Activated CD8-positive, alpha-beta memory T cell treated with anti-CD3 and anti-CD28 coated beads, Interleukin-2, amount 10 ng/mL, durations not matched to agents 7 days and 5 days (primary cell): Measurements from ENCODE around the gene ZFP36. TPM values are rescaled to one million over a fixed set of nuclear protein-coding genes. Genes with fewer than 3 reads are reported as not detected.

ENCODE experiments used
- ATAC-seq: fragments of 150-1000 bp; cut with Tn5 transposase; one replicate; pipeline ENCODE4 v1.10.0; 2021; ENCODE audit warnings: moderate library complexity
- CTCF ChIA-PET: fragments of 350-600 bp; sonication (Branson Sonifier 250); formaldehyde crosslinking; loops from one replicate; lab custom pipeline; 2021; ENCODE audit warnings: antibody characterized with exemption; lab: Charles Lee
- DNase-seq: peaks from one replicate; pipeline ENCODE4 v3.0.0-alpha.2; 2020
- H3K27ac Mint-ChIP-seq: one replicate; pipeline ENCODE4 v1.8.0; 2021; ENCODE audit warnings: mild to moderate bottlenecking, mixed read lengths
- H3K27me3 Mint-ChIP-seq: one replicate; pipeline ENCODE4 v1.8.0; 2021; ENCODE audit warnings: mixed read lengths
- H3K36me3 Mint-ChIP-seq: one replicate; pipeline ENCODE4 v1.8.0; 2021; ENCODE audit warnings: mild to moderate bottlenecking, mixed read lengths
- H3K4me1 Mint-ChIP-seq: one replicate; pipeline ENCODE4 v1.8.0; 2021; ENCODE audit warnings: mixed read lengths
- H3K4me3 Mint-ChIP-seq: one replicate; pipeline ENCODE4 v1.8.0; 2021; ENCODE audit warnings: mild to moderate bottlenecking, moderate library complexity, mixed read lengths
- H3K9me3 Mint-ChIP-seq: one replicate; pipeline ENCODE4 v1.8.0; 2022; ENCODE audit warnings: low read depth, mixed read lengths
- total RNA-seq, 2 experiments: library from RNA; stranded (reverse); gene quantifications; one replicate each; pipeline ENCODE4 v1.2.3, GENCODE V29; 2021

Gene ZFP36
- total RNA-seq, 2 experiments from 2014 or later = 45.1 to 107 TPM

DNA sequence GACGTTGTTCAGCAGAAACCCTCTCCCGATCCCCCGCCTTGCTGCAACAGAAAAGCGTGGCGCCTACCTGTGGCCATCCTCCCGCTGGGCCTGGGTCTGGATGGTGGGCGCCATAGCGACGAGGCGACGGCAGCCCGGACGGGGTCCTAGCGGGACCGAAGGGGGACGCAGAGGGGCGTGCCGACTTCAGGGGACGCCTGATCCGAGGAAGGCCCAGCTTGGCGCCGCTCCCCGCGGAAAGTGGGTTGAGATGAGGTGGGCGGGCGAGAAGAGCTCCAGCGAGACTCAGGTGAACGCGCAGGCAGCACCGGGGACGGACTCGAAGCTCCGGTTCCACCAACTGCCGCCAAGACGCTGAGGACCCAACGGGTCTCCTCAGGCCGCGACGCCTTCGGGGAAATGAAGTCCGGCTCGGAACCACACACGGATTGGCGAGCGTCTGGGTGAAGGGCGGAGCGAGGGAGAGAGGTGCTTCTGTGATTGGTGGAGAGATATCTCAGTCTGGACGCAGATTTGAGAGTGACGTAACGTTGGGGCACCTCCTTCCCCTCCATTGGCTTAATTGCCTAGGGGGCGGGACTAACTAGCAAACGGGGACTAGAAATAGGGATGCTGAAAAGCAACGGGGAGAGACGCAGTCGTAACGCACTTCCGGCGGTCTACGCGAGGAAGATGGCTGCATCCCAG lies 15.8 kb upstream of the ZFP36 start, which contains the start of the genes MED29 and PAF1:
TSS of gene MED29 (plus strand) at position 628 of the 687 bp plus-strand sequence. CDS start at position 673, 45 bp downstream.
TSS of gene PAF1 (minus strand) at position 356 of the 687 bp plus-strand sequence. CDS start at position 114, 242 bp downstream.
- Mint-ChIP-seq H3K27ac (peak within 1 kb of the TSS; percentile 99), H3K36me3 (peaks cover 32% of the 10 kb centered on the region), H3K9me3 (no peaks in the 10 kb centered on the region), H3K4me1 (peaks cover 39% of the 10 kb centered on the region), H3K27me3 (no peaks in the 10 kb centered on the region), H3K4me3 (peak within 1 kb of the TSS; percentile 97)
- ATAC-seq (peak; percentile 93), DNase-seq (peak; percentile 99)
- CTCF ChIA-PET = interaction anchor here (0.9 to 3.5 kb wide), 13 partner anchors 10 to 460 kb away, joined by 3 to 34 read pairs (median 4); partner anchors contain the start of genes MRPS12, PLEKHG2, RPS16 and SAMD4B

DNA sequence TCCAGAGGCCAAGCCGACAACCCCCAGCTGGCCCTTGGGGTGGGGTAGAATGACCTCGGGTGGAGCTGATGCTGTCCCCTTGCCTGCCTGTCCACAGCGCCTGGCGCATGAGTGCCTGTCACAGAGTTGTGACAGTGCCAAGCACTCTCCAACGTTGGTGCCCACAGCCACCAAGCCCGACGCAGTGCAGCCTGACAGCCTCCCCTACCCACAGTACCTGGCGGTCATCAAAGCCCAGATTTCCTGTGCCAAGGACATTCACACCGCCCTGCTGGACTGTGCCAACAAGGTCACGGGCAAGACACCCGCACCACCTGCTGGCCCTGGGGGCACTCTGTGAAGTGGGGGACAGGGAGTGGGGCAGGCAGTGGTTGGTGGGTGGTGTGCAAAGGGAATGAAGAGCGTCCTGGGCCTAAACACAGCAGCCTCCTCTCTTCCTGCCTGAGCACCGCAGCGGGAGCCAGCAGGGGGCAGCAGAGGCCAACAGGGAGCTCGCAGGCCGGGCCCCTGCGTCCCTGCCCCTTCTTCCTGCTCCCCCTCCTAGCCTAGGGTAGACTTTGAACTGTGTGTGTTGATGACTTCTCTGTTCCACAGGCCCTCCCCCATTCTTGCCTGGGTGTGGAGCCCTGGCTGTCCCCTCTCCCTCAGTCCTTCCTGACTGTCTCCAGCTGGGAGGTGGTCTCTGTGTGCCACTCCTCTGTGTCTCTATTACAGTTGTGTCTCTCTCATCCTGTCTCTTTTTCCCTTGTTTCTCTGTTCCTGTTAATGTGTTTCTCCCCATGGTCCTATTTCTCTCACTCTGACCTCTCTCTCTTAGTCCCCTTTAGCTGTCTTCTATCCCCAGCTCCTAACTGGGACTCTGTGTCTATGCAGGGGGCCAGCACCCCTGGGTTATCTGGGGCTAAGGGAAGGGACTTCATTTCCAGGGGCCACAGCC lies 9.0 kb upstream of the ZFP36 start:
- DNase-seq = peak; percentile 96
- Mint-ChIP-seq H3K27ac (peak overlapping the region; percentile 90), H3K9me3 (no peaks in the 10 kb centered on the region), H3K36me3 (peaks cover 25% of the 10 kb centered on the region), H3K27me3 (no peaks in the 10 kb centered on the region), H3K4me3 (peak overlapping the region; percentile 49), H3K4me1 (peaks cover 67% of the 10 kb centered on the region)
- ATAC-seq = peak; percentile 66
- CTCF ChIA-PET = interaction anchor here (0.7 to 5.7 kb wide), 27 partner anchors 8 to 275 kb away, joined by 3 to 152 read pairs (median 4); partner anchors contain the start of genes EID2B, GMFG, PLEKHG2 and RPS16

DNA sequence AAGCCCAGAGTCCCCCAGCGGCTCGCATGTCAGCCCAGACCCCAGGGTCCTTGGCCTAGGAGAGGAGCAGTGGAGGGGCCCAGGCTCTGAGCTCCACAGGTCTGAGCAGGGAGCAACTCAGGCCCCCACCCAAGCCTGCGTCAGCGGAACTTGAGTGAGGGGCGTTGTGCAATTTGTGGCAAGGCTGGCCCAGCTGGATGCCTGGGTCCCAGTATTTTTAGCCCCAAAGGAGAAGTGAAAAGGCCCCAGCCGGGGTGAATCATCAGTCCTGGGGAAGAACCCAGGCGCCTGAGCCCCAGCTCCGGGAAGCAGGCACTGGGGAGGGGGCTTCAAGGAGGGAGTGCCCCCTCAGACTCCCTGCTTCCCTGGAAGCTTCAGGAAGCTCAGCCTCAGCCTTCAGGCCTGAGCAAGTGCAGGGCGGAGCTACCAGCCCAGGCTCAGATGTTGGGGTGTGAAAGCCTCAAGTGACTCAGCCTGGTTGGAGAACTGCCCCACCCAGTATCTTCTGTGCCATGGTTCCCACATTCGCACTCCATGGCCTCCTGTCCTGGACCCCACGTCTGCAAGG lies 8.3 kb upstream of the ZFP36 start:
- Mint-ChIP-seq H3K9me3 (no peaks in the 10 kb centered on the region), H3K27ac (peak overlapping the region; percentile 90), H3K36me3 (peaks cover 23% of the 10 kb centered on the region), H3K27me3 (no peaks in the 10 kb centered on the region), H3K4me1 (peaks cover 66% of the 10 kb centered on the region), H3K4me3 (peak overlapping the region; percentile 49)
- CTCF ChIA-PET = interaction anchor here (0.7 to 5.7 kb wide), 24 partner anchors 9 to 276 kb away, joined by 3 to 152 read pairs (median 4); partner anchors contain the start of genes EID2B, GMFG, PLEKHG2 and RPS16
- ATAC-seq = peak; percentile 28
- DNase-seq = peak; percentile 86

DNA sequence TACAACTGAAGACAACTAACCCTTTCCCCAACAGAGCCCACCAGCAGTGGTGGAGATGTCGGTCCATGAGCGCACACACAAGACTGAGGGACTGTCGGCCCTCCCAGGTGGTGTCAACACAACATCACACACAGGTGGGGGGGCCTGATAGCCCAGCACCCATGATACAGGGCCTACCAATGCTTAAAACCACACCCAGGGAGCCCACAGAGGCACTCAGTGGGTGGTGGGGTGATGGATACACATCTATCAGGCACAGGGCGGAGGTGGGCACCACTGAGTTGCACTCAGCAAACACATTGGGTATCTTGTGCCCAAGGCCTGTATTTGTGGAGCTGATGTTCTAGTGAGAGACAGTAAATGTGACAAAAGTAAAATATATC lies 7.0 kb upstream of the ZFP36 start:
- DNase-seq (peak; percentile 40), ATAC-seq (no peak)
- Mint-ChIP-seq H3K27ac (peak overlapping the region; percentile 77), H3K36me3 (peaks cover 17% of the 10 kb centered on the region), H3K27me3 (no peaks in the 10 kb centered on the region), H3K4me1 (peaks cover 67% of the 10 kb centered on the region), H3K9me3 (no peaks in the 10 kb centered on the region), H3K4me3 (no peak overlapping the region)
- CTCF ChIA-PET = interaction anchor here (1.4 to 5.7 kb wide), 5 partner anchors 8 to 64 kb away, joined by 3 to 152 read pairs (median 17); partner anchors contain the start of genes GMFG, MED29, PAF1 and PLEKHG2

DNA sequence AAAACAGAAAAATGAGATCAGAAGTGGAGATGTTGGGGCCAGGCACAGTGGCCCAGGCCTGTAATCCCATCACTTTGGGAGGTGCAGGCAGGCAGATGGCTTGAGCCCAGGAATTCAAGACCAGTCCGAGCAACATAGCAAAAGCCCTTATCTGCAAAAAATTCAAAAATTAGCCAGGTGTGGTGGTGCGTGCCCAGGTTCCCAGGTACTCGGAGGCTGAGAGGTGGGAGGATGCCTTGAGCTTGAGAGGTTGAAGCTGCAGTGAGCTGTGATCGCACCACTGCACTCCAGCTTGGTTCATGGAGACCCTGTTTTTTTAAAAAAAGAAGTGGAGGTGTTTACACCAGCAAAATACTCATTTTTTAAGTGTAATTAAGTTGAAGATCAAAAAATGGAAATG lies 6.6 kb upstream of the ZFP36 start:
- no peaks in the 10 kb centered on the region for H3K9me3 Mint-ChIP-seq
- no peak for DNase-seq
- no peak for ATAC-seq
- peaks cover 15% of the 10 kb centered on the region for H3K36me3 Mint-ChIP-seq
- H3K4me3 Mint-ChIP-seq = no peak overlapping the region
- CTCF ChIA-PET = interaction anchor here (1.2 to 5.7 kb wide), 5 partner anchors 8 to 14 kb away, joined by 3 to 152 read pairs (median 46); partner anchors contain the start of genes MED29, PAF1, PLEKHG2 and ZFP36
- H3K27me3 Mint-ChIP-seq = no peaks in the 10 kb centered on the region
- H3K4me1 Mint-ChIP-seq = peaks cover 71% of the 10 kb centered on the region
- peak overlapping the region; percentile 77 for H3K27ac Mint-ChIP-seq

DNA sequence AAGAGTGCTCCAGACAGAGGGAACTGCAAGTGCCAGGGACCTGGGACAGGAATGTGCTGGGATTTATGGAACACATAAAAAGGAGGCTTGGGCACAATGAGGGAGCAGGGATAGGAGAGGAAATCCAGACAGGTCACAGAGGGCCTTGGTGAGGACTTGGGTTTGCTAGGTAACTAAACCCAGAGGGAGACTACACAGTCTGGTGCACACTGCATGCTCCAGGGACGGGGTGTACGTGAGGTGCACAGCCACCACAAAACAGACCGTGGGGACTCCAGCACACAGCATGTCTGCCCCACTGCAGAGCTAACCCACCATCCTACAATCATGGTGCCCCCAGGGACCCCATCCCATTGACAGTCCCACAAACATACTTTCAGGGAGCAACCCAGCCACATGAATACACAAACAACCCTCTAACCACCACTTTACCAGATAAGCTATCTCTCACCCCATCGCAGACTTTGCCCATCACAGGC lies 5.5 kb upstream of the ZFP36 start:
- H3K9me3 Mint-ChIP-seq = no peaks in the 10 kb centered on the region
- peak overlapping the region; percentile 60 for H3K4me3 Mint-ChIP-seq
- DNase-seq (no peak), ATAC-seq (peak; percentile 13)
- CTCF ChIA-PET = interaction anchor here (0.5 to 5.3 kb wide), 10 partner anchors 7 to 113 kb away, joined by 3 to 76 read pairs (median 3); partner anchors contain the start of genes GMFG, MED29, PAF1 and PLEKHG2
- H3K36me3 Mint-ChIP-seq = peaks cover 8% of the 10 kb centered on the region
- H3K27ac Mint-ChIP-seq = peak overlapping the region; percentile 95
- peaks cover 79% of the 10 kb centered on the region for H3K4me1 Mint-ChIP-seq
- H3K27me3 Mint-ChIP-seq = no peaks in the 10 kb centered on the region

DNA sequence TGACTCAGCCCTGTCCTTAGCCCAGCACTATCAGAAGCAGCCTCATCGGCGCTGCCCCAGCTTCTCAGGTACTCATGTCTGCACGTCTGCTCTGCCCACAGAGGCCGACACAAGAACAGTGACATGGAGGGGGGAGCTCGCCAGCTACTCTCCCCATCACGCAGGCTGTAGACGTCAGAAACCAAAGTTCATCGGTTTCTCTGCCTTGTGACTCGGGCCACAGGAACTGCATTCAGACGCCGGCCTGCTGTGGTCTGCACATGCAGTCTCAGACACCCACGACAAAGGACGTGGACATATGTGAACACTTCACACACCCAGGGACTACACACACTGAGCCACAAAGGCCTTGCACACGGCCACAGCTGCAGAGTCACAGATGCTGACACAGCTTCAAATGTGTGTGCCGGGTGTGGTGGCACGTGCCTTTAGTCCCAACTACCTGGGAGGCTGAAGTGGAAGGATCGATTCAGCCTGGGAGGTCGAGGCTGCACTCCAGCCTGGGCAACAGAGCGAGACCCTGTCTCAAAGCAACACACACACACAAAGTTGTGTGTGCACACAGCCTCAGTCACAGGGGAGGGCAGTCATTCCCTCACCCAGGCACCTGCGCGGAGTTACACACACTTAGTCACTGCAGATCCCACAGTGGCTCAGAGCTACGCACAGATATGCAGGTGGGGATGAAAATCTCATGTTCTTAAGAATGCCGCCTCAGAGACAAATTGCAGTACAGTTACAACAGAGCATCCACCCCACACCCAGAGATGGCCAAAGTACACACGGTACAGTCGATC lies 4.9 kb upstream of the ZFP36 start:
- Mint-ChIP-seq H3K4me1 (peaks cover 82% of the 10 kb centered on the region), H3K27me3 (no peaks in the 10 kb centered on the region), H3K9me3 (no peaks in the 10 kb centered on the region), H3K4me3 (peak overlapping the region; percentile 60), H3K27ac (peak overlapping the region; percentile 95), H3K36me3 (peaks cover 8% of the 10 kb centered on the region)
- CTCF ChIA-PET = interaction anchor here (0.6 to 4.0 kb wide), 8 partner anchors 10 to 102 kb away, joined by 3 to 46 read pairs (median 3); partner anchors contain the start of genes GMFG, MED29, PAF1 and PLEKHG2
- peak; percentile 59 for ATAC-seq
- DNase-seq = peak; percentile 95

DNA sequence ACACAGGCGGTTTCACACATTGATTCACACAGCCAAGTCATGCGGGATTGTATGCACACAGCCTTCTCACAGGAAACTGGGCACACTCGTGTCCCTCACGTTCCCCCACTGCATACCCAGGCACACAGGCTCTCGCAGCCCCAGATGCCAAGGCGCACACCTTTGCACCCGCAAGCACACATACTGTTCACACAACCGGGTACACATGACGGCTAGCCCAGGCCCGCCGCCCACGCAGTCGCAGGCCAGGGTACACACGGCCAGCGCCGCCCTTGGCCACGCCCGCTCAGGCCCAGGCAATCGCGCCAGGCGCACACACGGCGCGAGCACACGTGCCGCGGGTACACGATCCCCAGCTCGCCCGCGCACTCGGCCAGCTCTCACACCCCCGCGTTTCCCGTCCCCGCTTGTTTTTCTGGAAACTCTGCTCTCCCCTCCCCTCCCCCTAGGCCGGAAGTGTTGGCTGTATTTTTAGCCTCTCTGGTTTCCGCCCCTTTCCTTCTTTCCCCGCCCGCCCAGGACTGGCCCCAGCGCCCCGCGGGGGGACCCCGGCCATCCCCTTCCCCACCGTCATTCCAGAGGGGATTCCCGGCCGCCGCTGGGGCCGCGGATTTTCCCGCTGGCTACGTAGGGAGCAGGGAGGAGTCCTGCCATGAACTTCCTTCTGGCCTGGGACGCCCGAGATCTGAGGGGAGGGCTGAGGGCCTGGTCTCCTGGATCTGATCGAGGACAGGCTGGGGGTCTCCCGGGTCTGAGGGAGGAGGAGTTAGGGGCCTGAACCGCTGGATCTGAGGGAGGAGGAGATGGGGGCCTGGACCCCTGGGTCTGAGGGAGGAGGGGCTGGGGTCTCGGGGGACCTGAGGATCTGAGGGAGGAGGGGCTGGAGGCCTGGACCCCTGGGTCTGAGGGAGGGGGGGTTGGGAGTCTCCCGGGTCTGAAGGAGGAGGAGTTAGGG lies 4.0 kb upstream of the ZFP36 start:
- peaks cover 14% of the 10 kb centered on the region for H3K36me3 Mint-ChIP-seq
- peak overlapping the region; percentile 60 for H3K4me3 Mint-ChIP-seq
- H3K9me3 Mint-ChIP-seq = no peaks in the 10 kb centered on the region
- CTCF ChIA-PET = interaction anchor here (1.2 to 4.0 kb wide), 3 partner anchors 9 to 43 kb away, joined by 3 to 46 read pairs (median 17); partner anchors contain the start of genes MED29, PAF1, PLEKHG2 and SUPT5H
- peaks cover 75% of the 10 kb centered on the region for H3K4me1 Mint-ChIP-seq
- no peaks in the 10 kb centered on the region for H3K27me3 Mint-ChIP-seq
- H3K27ac Mint-ChIP-seq = peak overlapping the region; percentile 95
- ATAC-seq (peak; percentile 5), DNase-seq (peak; percentile 92)

DNA sequence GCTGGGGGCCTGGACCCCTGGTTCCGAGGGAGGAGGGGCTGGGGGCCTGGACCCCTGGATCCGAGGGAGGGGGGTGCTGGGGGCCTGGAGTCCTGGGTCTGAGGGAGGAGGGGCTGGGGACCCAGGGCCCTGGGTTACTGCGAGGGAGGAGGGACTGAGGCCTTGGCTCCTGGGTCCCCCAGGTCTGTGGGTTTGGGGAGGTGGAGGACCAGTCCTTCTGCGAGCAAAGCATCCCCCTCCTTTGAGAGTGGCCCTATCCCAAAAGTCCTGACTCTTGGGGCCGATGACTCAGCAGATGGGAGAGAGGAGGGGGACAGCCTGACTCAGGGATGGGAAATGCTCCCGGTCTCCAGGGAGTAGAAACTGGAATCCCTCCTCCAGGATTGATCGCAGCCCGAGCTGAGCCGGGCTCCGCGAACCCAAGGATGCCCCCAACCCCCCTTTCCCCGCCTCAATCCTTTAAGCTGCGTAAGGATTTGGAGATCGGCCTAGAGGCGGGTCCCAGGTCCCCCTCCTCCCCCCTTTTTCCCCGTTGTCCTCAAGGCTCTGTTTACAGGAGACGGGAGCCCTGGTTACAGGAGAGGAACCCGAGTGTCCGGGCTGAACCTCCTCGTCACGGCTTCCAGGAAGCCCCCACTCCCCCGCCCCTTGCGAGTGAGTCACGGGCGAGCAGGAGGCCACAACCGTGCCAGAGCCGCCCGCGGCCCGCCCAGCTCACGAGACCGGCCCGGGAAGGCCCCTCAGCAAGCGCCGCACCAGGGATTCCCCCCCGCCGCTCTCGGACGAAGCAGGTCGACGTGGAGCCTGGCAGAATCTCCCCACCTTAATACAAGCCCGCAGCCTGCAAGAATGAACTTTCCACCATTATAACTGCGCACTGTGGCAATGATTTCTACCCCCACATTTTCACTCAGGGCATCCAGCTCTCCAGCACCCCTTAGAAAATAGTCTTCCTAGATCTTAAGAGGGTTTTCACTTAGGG lies 3.0 kb upstream of the ZFP36 start:
- peak overlapping the region; percentile 95 for H3K27ac Mint-ChIP-seq
- peak overlapping the region; percentile 60 for H3K4me3 Mint-ChIP-seq
- no peaks in the 10 kb centered on the region for H3K27me3 Mint-ChIP-seq
- CTCF ChIA-PET = interaction anchor here (1.5 to 4.0 kb wide), 3 partner anchors 8 to 192 kb away, joined by 3 to 46 read pairs (median 4); partner anchors contain the start of gene PLEKHG2
- DNase-seq (peak; percentile 96), ATAC-seq (peak; percentile 24)
- peaks cover 23% of the 10 kb centered on the region for H3K36me3 Mint-ChIP-seq
- H3K4me1 Mint-ChIP-seq = peaks cover 66% of the 10 kb centered on the region
- no peaks in the 10 kb centered on the region for H3K9me3 Mint-ChIP-seq
